NCI-H1092 treated with DMSO at 0.1 percent for 48 hours (cell line): ENCODE results near the gene ATG16L2.

Experiments
- DNase-seq: peaks from one replicate; lab custom pipeline; 2025; lab: John Stamatoyannopoulos, UW

Gene ATG16L2

GRCh38 chr11:72814286-72815109, at the start of gene ATG16L2:
Gene ATG16L2 (plus strand): TSS chr11:72814411. CDS start chr11:72814446, 35 bp downstream.
- peak; percentile 94 for DNase-seq

- DNase-seq = peak; percentile 48
Observed at GRCh38 chr11:72764503-72764902, 49.7 kb upstream of the ATG16L2 start.

- DNase-seq = no peak
Observed at GRCh38 chr11:72766152-72766902, 47.9 kb upstream of the ATG16L2 start.

- DNase-seq = no peak
Observed at GRCh38 chr11:72767203-72768062, 46.8 kb upstream of the ATG16L2 start.

- DNase-seq = no peak
Observed at GRCh38 chr11:72768581-72768980, 45.6 kb upstream of the ATG16L2 start.

- DNase-seq = no peak
Observed at GRCh38 chr11:72769680-72770079, 44.5 kb upstream of the ATG16L2 start.

- DNase-seq = no peak
Observed at GRCh38 chr11:72770799-72771198, 43.4 kb upstream of the ATG16L2 start.

GRCh38 chr11:72771507-72771906, 42.7 kb upstream of the ATG16L2 start:
- no peak for DNase-seq

GRCh38 chr11:72772059-72772458, 42.2 kb upstream of the ATG16L2 start:
- DNase-seq = no peak

GRCh38 chr11:72773291-72773690, 40.9 kb upstream of the ATG16L2 start:
- DNase-seq = no peak

- DNase-seq = no peak
Observed at GRCh38 chr11:72773696-72774095, 40.5 kb upstream of the ATG16L2 start.

GRCh38 chr11:72774499-72774898, 39.7 kb upstream of the ATG16L2 start:
- no peak for DNase-seq

- no peak for DNase-seq
Observed at GRCh38 chr11:72775288-72776110, 38.7 kb upstream of the ATG16L2 start.

GRCh38 chr11:72776117-72776843, 37.9 kb upstream of the ATG16L2 start:
- DNase-seq = no peak

- no peak for DNase-seq
Observed at GRCh38 chr11:72776844-72777754, 37.1 kb upstream of the ATG16L2 start.

GRCh38 chr11:72777755-72778278, 36.4 kb upstream of the ATG16L2 start:
- DNase-seq = no peak

GRCh38 chr11:72778535-72779494, 35.4 kb upstream of the ATG16L2 start:
- DNase-seq = no peak

GRCh38 chr11:72779495-72780128, 34.6 kb upstream of the ATG16L2 start:
- no peak for DNase-seq
